Measurements from ENCODE around the gene FGF9.

Gene FGF9

GRCh38 chr13:21674490-21675009 lies 3.7 kb downstream of the FGF9 start:
- no peak for DNase-seq

- DNase-seq: no peak
These were observed 4.5 kb downstream of the FGF9 start for GRCh38 chr13:21675095-21675991.

GRCh38 chr13:21676611-21677021 lies 5.7 kb downstream of the FGF9 start:
- DNase-seq: no peak

GRCh38 chr13:21677075-21677623 lies 6.3 kb downstream of the FGF9 start:
- no peak for DNase-seq

GRCh38 chr13:21683034-21683733 lies 12.3 kb downstream of the FGF9 start:
- DNase-seq: peak; percentile 71

- DNase-seq: peak; percentile 22
These were observed 13.7 kb downstream of the FGF9 start for GRCh38 chr13:21684576-21684975.

GRCh38 chr13:21685485-21686064 lies 14.7 kb downstream of the FGF9 start:
- no peak for DNase-seq

- DNase-seq: no peak
These were observed 16.0 kb downstream of the FGF9 start for GRCh38 chr13:21686751-21687391.

GRCh38 chr13:21688056-21688455 lies 17.2 kb downstream of the FGF9 start:
- DNase-seq: no peak

- no peak for DNase-seq
These were observed 18.2 kb downstream of the FGF9 start for GRCh38 chr13:21689097-21689496.

GRCh38 chr13:21690955-21691354 lies 20.1 kb downstream of the FGF9 start:
- DNase-seq: no peak

- no peak for DNase-seq
These were observed 20.6 kb downstream of the FGF9 start for GRCh38 chr13:21691500-21691899.

- no peak for DNase-seq
These were observed 21.1 kb downstream of the FGF9 start for GRCh38 chr13:21691928-21692327.

GRCh38 chr13:21694831-21695230 lies 24.0 kb downstream of the FGF9 start:
- no peak for DNase-seq

GRCh38 chr13:21695546-21695945 lies 24.7 kb downstream of the FGF9 start:
- no peak for DNase-seq

- no peak for DNase-seq
These were observed 26.1 kb downstream of the FGF9 start for GRCh38 chr13:21696865-21697448.

- no peak for DNase-seq
These were observed 28.2 kb downstream of the FGF9 start for GRCh38 chr13:21698817-21699679.

- no peak for DNase-seq
These were observed 30.6 kb downstream of the FGF9 start for GRCh38 chr13:21701460-21701859.

GRCh38 chr13:21703846-21704245 lies 33.0 kb downstream of the FGF9 start:
- DNase-seq: no peak

GRCh38 chr13:21707586-21707985 lies 36.7 kb downstream of the FGF9 start:
- DNase-seq: no peak

GRCh38 chr13:21709697-21710096 lies 38.8 kb downstream of the FGF9 start:
- no peak for DNase-seq

All from fibroblast of skin of back (primary cell).